EH (cell line): ENCODE data around the gene COLGALT1.
A peak's percentile ranks its signal among the peaks of the same experiment; 100 is the strongest.

Experiments used
- DNase-seq: peaks from one replicate; pipeline ENCODE4 v3.0.0-alpha.2; 2015; ENCODE audit warnings: low read depth

COLGALT1 gene

GRCh38 chr19:17599780-17600179 lies 44.3 kb downstream of the COLGALT1 start:
- DNase-seq: peak; percentile 31

- no peak for DNase-seq
Measured at GRCh38 chr19:17601683-17602082, 46.2 kb downstream of the COLGALT1 start.

- no peak for DNase-seq
Measured at GRCh38 chr19:17602217-17602616, 46.8 kb downstream of the COLGALT1 start.

- DNase-seq: no peak
Measured at GRCh38 chr19:17602872-17603510, 47.5 kb downstream of the COLGALT1 start.

GRCh38 chr19:17604372-17605025 lies 49.0 kb downstream of the COLGALT1 start:
- no peak for DNase-seq

- no peak for DNase-seq
Measured at GRCh38 chr19:17605117-17605516, 49.7 kb downstream of the COLGALT1 start.

GRCh38 chr19:17605761-17606589 lies 50.5 kb downstream of the COLGALT1 start:
- DNase-seq: peak; percentile 79

GRCh38 chr19:17606590-17607185 lies 51.2 kb downstream of the COLGALT1 start:
- no peak for DNase-seq

GRCh38 chr19:17607936-17608335 lies 52.5 kb downstream of the COLGALT1 start:
- no peak for DNase-seq

- peak; percentile 56 for DNase-seq
Measured at GRCh38 chr19:17610384-17610783, 54.9 kb downstream of the COLGALT1 start.

- DNase-seq: no peak
Measured at GRCh38 chr19:17611462-17612244, 56.2 kb downstream of the COLGALT1 start.

- no peak for DNase-seq
Measured at GRCh38 chr19:17614476-17614875, 59.0 kb downstream of the COLGALT1 start.

- no peak for DNase-seq
Measured at GRCh38 chr19:17615889-17616685, 60.6 kb downstream of the COLGALT1 start.

- no peak for DNase-seq
Measured at GRCh38 chr19:17616686-17616960, 61.2 kb downstream of the COLGALT1 start.

GRCh38 chr19:17616961-17617806 lies 61.7 kb downstream of the COLGALT1 start:
- DNase-seq: peak; percentile 30

GRCh38 chr19:17617807-17618192 lies 62.4 kb downstream of the COLGALT1 start:
- no peak for DNase-seq

GRCh38 chr19:17618281-17618903 lies 62.9 kb downstream of the COLGALT1 start:
- no peak for DNase-seq

- no peak for DNase-seq
Measured at GRCh38 chr19:17618936-17619335, 63.5 kb downstream of the COLGALT1 start.

- no peak for DNase-seq
Measured at GRCh38 chr19:17620696-17621095, 65.2 kb downstream of the COLGALT1 start.
